OCI-LY1 (cell line): Measurements from ENCODE around the gene DGKB.

ENCODE experiments used
- H2AFZ ChIP-seq: fragments of 200-600 bp; sonication (generic), shearing (Covaris generic); 2 replicates; pipeline ENCODE4 v1.6.0; 2014; ENCODE audit warnings: antibody characterized with exemption, mild to moderate bottlenecking, low read length
- H3F3A ChIP-seq: fragments of 200-600 bp; sonication (generic), shearing (Covaris generic); 2 replicates; pipeline ENCODE4 v1.6.0; 2014; ENCODE audit warnings: mild to moderate bottlenecking, antibody characterized with exemption, low read length, moderate library complexity; ENCODE audit not compliant: insufficient read depth
- H3K27ac ChIP-seq: fragments of 200-600 bp; sonication (generic); 2 replicates; pipeline ENCODE4 v1.5.1; 2014; ENCODE audit warnings: low read length, mixed run types, mild to moderate bottlenecking, low read depth; ENCODE audit not compliant: poor library complexity, severe bottlenecking
- H3K27me3 ChIP-seq: fragments of 200-600 bp; sonication (generic); 2 replicates; pipeline ENCODE4 v1.6.0; 2014; ENCODE audit warnings: antibody characterized with exemption, mild to moderate bottlenecking, low read length, moderate library complexity; ENCODE audit not compliant: insufficient read depth
- H3K36me3 ChIP-seq: fragments of 200-600 bp; sonication (generic); 2 replicates; pipeline ENCODE4 v1.6.1; 2014; ENCODE audit warnings: mild to moderate bottlenecking, antibody characterized with exemption, low read length, moderate library complexity, mixed read lengths; ENCODE audit not compliant: insufficient read depth
- H3K4me1 ChIP-seq: fragments of 200-600 bp; sonication (generic); 2 replicates; pipeline ENCODE4 v1.5.1; 2014; ENCODE audit warnings: mild to moderate bottlenecking, low read length, moderate library complexity; ENCODE audit not compliant: insufficient read depth, severe bottlenecking
- H3K4me2 ChIP-seq: fragments of 200-600 bp; sonication (generic), shearing (Covaris generic); 2 replicates; pipeline ENCODE4 v1.6.1; 2014; ENCODE audit warnings: low read length
- H3K4me3 ChIP-seq: fragments of 200-600 bp; sonication (generic); 2 replicates; pipeline ENCODE4 v1.5.1; 2014; ENCODE audit warnings: low read length, low read depth, mild to moderate bottlenecking, mixed read lengths; ENCODE audit not compliant: poor library complexity, severe bottlenecking
- H3K79me2 ChIP-seq: fragments of 200-600 bp; shearing (Covaris generic); 2 replicates; pipeline ENCODE4 v1.6.1; 2016; ENCODE audit warnings: mixed run types, low read length, mixed read lengths; ENCODE audit not compliant: insufficient read depth
- H3K9ac ChIP-seq: fragments of 200-600 bp; sonication (generic), shearing (Covaris generic); 2 replicates; pipeline ENCODE4 v1.6.1; 2014; ENCODE audit warnings: mild to moderate bottlenecking, low read length, mixed read lengths
- H3K9me2 ChIP-seq: fragments of 200-600 bp; sonication (generic), shearing (Covaris generic); 2 replicates; pipeline ENCODE4 v1.6.1; 2014; ENCODE audit warnings: low read depth, mild to moderate bottlenecking, low read length, mixed read lengths
- H3K9me3 ChIP-seq: fragments of 200-600 bp; shearing (Covaris generic); 2 replicates; pipeline ENCODE4 v1.6.1; 2014; ENCODE audit warnings: low read length, mixed read lengths
- H4K20me1 ChIP-seq: fragments of 200-600 bp; sonication (generic), shearing (Covaris generic); 2 replicates; pipeline ENCODE4 v1.6.0; 2016; ENCODE audit warnings: mild to moderate bottlenecking, low read length; ENCODE audit not compliant: insufficient read depth
- EZH2 ChIP-seq: fragments of 200-600 bp; sonication (generic), shearing (Covaris generic); IDR thresholded peaks from 2 replicates; pipeline ENCODE4 v1.8.0; 2017; ENCODE audit warnings: borderline replicate concordance, mixed run types, mild to moderate bottlenecking, antibody characterized with exemption, low read length, moderate library complexity, mixed read lengths
- TF ChIP-seq, protein P1 (sequence below): fragments of 200-600 bp; sonication (generic), shearing (Covaris generic); IDR thresholded peaks from 2 replicates; pipeline ENCODE4 v1.5.1; 2017; ENCODE audit warnings: mild to moderate bottlenecking, antibody characterized with exemption, low read length, moderate library complexity, mixed read lengths

Gene DGKB

DNA sequence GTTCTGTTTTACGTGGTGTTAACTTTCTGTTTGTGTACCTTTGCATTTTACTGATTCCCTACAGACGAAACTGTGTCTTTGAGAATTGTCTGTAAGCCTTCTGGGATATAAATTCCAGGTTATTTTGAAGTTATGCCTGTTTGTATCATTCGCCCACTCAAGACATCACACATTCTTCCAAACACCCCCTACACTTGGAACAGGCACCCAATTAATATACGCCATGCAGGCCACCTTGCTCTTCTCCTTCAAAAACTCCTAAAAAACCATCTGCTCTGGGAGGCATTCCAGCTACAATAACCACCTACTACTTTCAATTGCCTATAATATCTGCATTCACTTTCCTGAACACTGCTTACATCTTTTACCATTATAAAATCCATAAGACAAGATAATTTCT lies 453.3 kb downstream of the DGKB start:
- H3K27ac ChIP-seq: no peak overlapping the region
- H3K9me3 ChIP-seq: no peaks in the 10 kb centered on the region
- no peak overlapping the region for H3K4me2 ChIP-seq
- TF ChIP-seq, protein P1, sequence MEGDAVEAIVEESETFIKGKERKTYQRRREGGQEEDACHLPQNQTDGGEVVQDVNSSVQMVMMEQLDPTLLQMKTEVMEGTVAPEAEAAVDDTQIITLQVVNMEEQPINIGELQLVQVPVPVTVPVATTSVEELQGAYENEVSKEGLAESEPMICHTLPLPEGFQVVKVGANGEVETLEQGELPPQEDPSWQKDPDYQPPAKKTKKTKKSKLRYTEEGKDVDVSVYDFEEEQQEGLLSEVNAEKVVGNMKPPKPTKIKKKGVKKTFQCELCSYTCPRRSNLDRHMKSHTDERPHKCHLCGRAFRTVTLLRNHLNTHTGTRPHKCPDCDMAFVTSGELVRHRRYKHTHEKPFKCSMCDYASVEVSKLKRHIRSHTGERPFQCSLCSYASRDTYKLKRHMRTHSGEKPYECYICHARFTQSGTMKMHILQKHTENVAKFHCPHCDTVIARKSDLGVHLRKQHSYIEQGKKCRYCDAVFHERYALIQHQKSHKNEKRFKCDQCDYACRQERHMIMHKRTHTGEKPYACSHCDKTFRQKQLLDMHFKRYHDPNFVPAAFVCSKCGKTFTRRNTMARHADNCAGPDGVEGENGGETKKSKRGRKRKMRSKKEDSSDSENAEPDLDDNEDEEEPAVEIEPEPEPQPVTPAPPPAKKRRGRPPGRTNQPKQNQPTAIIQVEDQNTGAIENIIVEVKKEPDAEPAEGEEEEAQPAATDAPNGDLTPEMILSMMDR: no peak
- no peak for TF ChIP-seq EZH2
- no peak overlapping the region for H3K4me3 ChIP-seq
- H3F3A ChIP-seq: no peaks in the 10 kb centered on the region
- H4K20me1 ChIP-seq: no peaks in the 10 kb centered on the region
- H3K27me3 ChIP-seq: no peaks in the 10 kb centered on the region
- no peaks in the 10 kb centered on the region; the same call in 1 of the 2 replicates for H3K9me2 ChIP-seq
- H2AFZ ChIP-seq: no peak overlapping the region
- H3K4me1 ChIP-seq: no peaks in the 10 kb centered on the region
- H3K79me2 ChIP-seq: no peaks in the 10 kb centered on the region
- no peak overlapping the region for H3K9ac ChIP-seq
- no peaks in the 10 kb centered on the region for H3K36me3 ChIP-seq

DNA sequence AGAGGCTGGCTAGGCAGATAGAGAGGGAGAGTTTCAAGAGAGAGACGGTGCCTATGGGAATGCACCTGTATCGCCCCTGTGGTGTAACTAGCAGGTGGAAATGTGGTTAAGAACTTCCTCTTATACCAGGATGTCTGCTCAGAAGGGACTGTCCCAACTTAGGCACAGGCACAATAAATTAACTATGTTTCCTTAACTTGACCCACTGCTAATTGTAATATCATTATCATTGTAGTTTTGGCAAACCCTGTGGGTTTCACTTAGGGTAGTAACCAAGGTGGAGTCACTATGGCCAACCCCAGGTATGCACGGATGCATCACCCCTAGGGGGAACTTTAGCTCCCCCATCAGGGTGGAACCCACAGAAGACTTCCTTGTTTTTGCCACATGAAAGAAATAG lies 455.7 kb downstream of the DGKB start:
- no peak overlapping the region for H3K9ac ChIP-seq
- H3K4me1 ChIP-seq: no peaks in the 10 kb centered on the region
- no peaks in the 10 kb centered on the region for H3K9me3 ChIP-seq
- H3K4me3 ChIP-seq: no peak overlapping the region
- H3K27ac ChIP-seq: no peak overlapping the region
- no peaks in the 10 kb centered on the region for H3K36me3 ChIP-seq
- TF ChIP-seq, protein P1: no peak
- TF ChIP-seq EZH2: no peak
- H3K4me2 ChIP-seq: no peak overlapping the region
- no peaks in the 10 kb centered on the region; the same call in 1 of the 2 replicates for H3K9me2 ChIP-seq
- H4K20me1 ChIP-seq: no peaks in the 10 kb centered on the region
- no peaks in the 10 kb centered on the region for H3K79me2 ChIP-seq
- H2AFZ ChIP-seq: no peak overlapping the region
- no peaks in the 10 kb centered on the region for H3K27me3 ChIP-seq
- H3F3A ChIP-seq: no peaks in the 10 kb centered on the region

DNA sequence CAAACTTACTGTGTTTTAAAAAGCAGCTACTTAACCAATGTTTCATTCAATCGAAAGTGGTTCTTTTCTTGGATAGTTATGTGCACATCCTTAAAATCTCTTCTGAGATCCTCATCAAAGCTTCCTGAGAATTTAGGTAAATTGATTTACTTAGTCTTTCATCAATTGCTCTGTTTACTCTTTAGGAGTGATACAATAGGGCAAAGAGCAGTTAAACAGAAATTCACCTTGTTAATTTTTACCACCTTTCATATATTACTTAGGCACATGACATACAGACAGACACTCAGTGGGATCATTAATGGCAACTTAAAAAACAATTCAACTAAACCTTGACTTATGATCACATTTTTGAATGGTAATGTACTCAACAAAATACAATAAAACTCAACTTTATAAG lies 456.3 kb downstream of the DGKB start:
- Histone ChIP-seq H3K36me3 (no peaks in the 10 kb centered on the region), H4K20me1 (no peaks in the 10 kb centered on the region), H2AFZ (no peak overlapping the region), H3K4me3 (no peak overlapping the region), H3K27ac (no peak overlapping the region), H3K4me1 (no peaks in the 10 kb centered on the region), H3K9me2 (no peaks in the 10 kb centered on the region; the same call in 1 of the 2 replicates), H3K9ac (no peak overlapping the region), H3K4me2 (no peak overlapping the region), H3K9me3 (no peaks in the 10 kb centered on the region), H3K27me3 (no peaks in the 10 kb centered on the region), H3K79me2 (no peaks in the 10 kb centered on the region), H3F3A (no peaks in the 10 kb centered on the region)
- no peak for TF ChIP-seq EZH2
- TF ChIP-seq, protein P1: no peak
